Measurements from ENCODE around the gene WDR7.

The WDR7 gene

DNA sequence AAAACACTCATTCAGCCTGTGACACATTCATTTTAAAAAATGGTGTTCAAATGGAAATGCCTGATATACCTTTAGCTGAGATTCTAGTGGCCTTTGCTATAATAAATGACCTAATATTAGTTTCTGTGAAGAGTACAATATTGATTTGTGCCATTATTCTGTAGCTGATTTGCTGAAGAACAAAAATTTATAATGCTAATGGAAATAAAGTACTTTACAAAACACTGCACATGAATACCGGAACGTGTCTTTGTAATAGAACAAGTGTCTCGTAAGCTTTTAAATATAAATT is 138.7 kb downstream of the WDR7 start:
- DNase-seq (ENCODE audit: low read depth in 2 of 3, low spot score in 1 of 3): no peak

GRCh38 chr18:56795381-56795780 is 144.2 kb downstream of the WDR7 start:
- no peak for DNase-seq (ENCODE audit: low read depth in 2 of 3, low spot score in 1 of 3)

DNA sequence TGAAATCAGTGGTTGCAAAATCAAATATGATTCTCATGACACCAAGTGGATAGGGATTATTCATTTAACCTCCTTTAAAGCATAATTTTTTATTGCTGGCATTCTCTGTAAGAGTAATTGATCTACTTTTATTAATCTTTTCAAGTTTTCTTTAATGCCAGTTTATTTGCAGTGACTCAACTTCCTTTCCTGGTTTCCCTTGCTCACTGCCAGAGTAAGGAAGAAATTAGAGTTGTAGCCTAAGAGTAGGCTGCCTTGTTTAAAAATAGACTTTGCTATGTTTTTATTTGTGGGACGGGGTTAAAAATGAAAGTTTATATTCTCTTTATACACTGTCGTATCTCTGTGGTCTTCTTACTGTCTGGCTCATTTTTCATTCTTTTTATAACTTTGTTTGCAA is 148.6 kb downstream of the WDR7 start:
- no peak for DNase-seq (ENCODE audit: low read depth in 2 of 3, low spot score in 1 of 3)

- DNase-seq (ENCODE audit: low read depth in 2 of 3, low spot score in 1 of 3): no peak
Observed at GRCh38 chr18:56803051-56803450, 151.9 kb downstream of the WDR7 start.

DNA sequence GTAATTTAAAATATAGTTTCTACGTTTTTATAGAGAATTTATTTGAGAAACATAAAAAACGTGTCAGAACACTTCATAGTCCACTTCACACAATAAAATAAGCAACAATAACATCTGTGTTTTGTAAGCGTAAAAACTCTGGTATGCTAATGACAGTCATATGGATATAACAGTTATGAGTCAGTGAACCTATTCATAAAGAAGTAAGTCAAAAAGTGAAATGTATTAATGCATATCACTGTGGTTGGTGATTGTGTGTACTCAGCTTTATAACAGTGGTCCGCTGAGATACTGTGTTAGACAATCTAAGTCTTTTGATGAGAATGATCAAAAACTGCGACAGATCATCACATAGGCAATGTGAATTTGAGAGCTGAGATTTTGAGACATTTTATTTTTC is 153.2 kb downstream of the WDR7 start:
- no peak for DNase-seq (ENCODE audit: low read depth in 2 of 3, low spot score in 1 of 3)

DNA sequence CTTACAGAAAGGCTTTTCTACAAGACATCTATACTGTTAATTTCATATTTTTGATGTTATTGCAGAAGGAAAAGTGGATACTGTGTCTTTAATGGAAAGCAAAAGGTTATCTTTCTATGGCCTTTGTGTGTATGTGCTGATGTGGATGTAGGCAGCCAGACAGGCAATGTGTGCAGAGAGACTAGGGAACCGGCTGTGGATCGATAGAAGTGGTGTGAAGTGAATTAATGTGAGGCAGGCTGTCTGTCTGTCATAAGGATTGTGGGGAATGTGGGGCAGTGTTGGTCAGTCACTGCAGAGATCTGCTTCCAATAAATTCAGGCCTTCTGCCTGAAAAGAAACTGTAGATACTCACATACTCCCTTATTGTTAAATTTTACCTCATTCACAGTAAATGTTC is 156.7 kb downstream of the WDR7 start:
- no peak for DNase-seq (ENCODE audit: low read depth in 2 of 3, low spot score in 1 of 3)

DNA sequence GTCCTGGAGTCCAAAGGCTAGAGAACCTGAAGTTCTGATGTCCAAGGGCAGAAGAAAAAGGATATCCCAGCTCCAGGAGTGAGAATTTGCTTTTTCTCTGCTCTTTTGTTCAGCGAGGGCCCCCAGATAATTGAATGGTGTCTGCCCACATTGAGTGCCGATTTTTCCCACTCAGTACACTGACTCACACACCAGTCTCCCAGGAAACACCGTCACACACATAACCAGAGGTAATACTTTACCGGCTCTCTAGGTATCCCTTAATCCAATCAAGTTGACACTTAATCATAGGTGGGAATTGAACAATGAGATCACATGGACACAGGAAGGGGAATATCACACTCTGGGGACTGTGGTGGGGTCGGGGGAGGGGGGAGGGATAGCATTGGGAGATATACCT is 161.5 kb downstream of the WDR7 start:
- no peak for DNase-seq (ENCODE audit: low read depth in 2 of 3, low spot score in 1 of 3)

DNA sequence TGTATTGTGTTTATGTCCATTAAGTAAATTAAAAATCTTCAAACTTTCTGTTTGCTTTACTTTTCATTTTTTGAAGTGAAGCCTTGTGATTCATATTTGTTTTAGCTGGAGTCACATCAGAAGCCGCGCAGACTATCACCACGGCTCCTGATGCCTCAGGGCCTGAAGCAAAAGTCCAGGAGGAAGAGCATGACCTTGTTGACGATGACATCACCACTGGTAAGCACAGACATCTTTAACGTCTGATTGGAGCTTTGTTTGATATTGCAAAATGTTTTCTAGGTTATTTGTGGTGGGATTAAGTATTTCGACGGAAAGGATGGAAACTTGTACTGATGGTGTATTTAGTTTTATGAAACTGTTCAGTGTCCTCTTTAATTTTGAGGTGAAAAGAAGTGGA is 164.8 kb downstream of the WDR7 start:
- DNase-seq (ENCODE audit: low read depth in 2 of 3, low spot score in 1 of 3): no peak

DNA sequence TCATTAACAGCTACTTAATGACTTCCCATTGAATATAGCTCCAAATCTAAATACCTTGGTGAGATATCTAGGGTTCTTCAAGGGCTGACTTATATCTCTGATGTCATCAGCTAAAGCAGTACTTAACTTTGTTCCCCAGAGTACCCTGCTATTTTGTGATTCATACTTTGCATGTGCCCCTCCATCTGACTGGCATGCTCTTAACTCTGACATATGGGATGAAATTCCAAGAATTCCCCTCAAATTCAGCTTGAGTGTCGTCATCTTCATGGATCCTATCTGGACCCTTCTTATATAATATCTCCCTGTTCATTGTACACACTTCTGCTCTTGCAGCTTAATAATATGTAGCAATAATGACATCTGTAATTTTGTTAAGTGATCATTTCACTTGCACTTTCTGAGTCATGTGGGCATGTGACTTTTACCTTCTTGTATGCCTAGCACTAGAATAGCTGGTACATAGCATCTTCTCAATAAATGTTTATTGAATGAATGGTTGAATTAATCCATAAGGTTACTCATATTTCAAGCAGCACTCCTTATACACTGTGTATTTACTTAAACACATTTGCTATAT is 172.9 kb downstream of the WDR7 start:
- DNase-seq (ENCODE audit: low read depth in 2 of 3, low spot score in 1 of 3): no peak

- no peak for DNase-seq (ENCODE audit: low read depth in 2 of 3, low spot score in 1 of 3)
Observed at GRCh38 chr18:56825321-56825720, 174.2 kb downstream of the WDR7 start.

DNA sequence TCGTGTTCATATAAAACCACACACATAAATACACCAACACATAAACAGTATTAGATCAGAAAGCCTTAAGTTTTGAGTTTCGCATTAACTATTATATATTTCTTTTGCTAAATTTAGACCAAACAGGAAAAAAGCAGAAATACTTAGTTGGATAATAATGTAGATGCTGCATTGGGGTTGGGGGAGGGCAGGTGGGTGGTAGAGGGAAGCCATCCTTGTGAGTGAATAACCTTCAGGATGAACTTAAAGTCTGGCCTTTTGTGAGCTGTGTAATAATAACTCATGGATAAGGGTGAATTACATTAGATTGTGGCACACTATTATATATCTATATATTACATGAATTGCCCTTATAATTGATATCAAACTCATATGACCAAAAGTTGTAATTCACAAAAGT is 174.7 kb downstream of the WDR7 start:
- no peak for DNase-seq (ENCODE audit: low read depth in 2 of 3, low spot score in 1 of 3)

GRCh38 chr18:56831988-56832387 is 180.8 kb downstream of the WDR7 start:
- no peak for DNase-seq (ENCODE audit: low read depth in 2 of 3, low spot score in 1 of 3)

- no peak for DNase-seq (ENCODE audit: low read depth in 2 of 3, low spot score in 1 of 3)
Observed at GRCh38 chr18:56835331-56835730, 184.2 kb downstream of the WDR7 start.

DNA sequence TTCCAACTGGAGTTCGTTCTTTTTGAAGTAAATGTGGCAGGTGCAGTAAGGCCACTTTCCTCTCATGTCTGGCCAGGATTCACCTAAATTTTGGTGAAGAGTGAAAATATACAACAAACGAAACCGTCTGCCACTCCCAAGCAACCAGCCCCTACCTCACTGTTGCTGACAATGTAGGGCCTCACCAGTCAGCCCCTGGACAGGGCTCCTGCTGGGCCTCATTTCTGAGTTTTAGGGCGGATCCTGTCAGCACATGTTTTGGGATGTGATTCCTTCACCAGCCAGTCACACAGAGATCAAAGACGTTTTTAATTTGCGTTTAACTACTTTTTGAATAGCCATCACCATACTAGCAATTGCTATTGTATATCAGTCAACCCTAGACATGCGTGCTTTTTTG is 185.0 kb downstream of the WDR7 start:
- no peak for DNase-seq (ENCODE audit: low read depth in 2 of 3, low spot score in 1 of 3)

DNA sequence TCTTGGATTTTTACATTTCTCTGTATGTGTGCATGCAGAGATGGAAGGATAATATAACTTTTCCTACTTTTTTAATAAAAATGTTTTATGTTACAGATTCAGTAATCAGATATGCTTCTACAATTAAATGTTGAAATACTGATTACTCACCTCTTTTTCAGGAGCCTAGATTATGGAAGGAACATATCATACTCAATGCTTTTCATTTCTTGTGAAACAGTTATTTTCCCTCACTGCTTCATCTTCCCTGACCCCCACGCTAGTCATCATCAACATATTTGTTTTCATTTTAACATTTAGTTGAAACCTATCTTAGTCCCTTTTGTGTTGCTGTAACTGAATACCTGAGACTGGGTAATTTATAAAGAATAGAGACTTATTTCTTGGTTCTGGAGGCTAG is 190.7 kb downstream of the WDR7 start:
- no peak for DNase-seq (ENCODE audit: low read depth in 2 of 3, low spot score in 1 of 3)

DNA sequence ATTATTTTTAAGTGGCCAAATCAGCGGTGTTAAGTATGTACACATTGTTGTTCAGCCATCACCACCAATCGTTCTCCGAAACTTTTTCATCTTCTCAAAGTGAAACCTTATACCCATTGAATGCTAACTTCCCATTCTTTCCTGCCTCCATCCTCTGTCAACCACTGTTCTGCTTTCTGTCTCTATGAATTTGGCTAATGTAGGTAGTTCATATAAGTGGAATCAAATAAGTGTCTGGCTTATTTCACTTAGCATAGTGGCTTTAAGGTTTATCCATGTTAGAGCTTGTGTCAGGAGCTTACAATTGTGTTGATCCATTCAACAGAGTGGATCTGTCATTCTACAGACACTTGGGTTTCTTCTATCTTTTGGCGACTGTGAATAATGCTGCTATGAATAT is 192.1 kb downstream of the WDR7 start:
- DNase-seq (ENCODE audit: low read depth in 2 of 3, low spot score in 1 of 3): no peak

DNA sequence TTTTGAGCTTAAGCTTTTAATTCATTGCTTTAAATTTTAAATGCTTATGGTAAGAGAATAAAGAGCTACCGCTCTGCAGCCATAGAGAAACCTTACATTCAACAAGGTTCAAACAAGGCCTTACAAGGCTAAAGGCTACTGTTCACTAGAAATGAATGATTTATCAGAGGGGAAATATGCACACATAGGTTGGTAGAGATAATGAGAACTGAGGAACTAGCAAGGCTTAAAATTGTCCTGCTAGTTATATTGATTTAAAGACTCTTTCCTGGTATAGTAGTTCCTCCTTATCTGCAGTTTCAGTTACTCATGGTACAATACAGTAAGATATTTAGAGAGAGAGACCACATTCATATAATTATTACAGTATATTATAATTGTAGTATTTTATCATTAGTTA is 193.4 kb downstream of the WDR7 start:
- DNase-seq (ENCODE audit: low read depth in 2 of 3, low spot score in 1 of 3): no peak

DNA sequence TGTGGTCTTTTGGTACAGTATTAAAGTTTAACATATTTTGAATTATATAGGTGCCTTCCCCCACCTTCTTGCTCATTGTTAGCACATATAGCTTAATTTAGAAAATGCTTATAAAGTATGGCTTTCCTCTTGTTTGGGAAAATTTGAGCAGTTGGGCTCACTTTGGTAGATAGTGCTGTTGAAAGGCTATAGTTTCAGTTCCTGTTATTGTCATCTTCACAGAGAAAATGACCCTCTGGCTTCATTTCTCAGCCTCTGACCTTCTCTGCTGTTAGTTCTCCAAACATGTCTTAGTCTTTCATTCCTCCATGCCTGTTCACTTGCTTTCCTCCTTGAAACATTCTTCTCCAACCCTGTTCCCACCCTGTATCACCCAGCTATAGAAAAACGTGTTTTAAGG is 200.6 kb downstream of the WDR7 start:
- no peak for DNase-seq (ENCODE audit: low read depth in 2 of 3, low spot score in 1 of 3)

GRCh38 chr18:56853961-56854360 is 202.8 kb downstream of the WDR7 start:
- DNase-seq (ENCODE audit: low read depth in 2 of 3, low spot score in 1 of 3): no peak

- no peak for DNase-seq (ENCODE audit: low read depth in 2 of 3, low spot score in 1 of 3)
Observed at GRCh38 chr18:56861244-56861643, 210.1 kb downstream of the WDR7 start.

- DNase-seq (ENCODE audit: low read depth in 2 of 3, low spot score in 1 of 3): no peak
Observed at GRCh38 chr18:56869189-56869777, 218.1 kb downstream of the WDR7 start.

- DNase-seq (ENCODE audit: low read depth in 2 of 3, low spot score in 1 of 3): no peak
Observed at GRCh38 chr18:56870982-56871381, 219.8 kb downstream of the WDR7 start.

DNA sequence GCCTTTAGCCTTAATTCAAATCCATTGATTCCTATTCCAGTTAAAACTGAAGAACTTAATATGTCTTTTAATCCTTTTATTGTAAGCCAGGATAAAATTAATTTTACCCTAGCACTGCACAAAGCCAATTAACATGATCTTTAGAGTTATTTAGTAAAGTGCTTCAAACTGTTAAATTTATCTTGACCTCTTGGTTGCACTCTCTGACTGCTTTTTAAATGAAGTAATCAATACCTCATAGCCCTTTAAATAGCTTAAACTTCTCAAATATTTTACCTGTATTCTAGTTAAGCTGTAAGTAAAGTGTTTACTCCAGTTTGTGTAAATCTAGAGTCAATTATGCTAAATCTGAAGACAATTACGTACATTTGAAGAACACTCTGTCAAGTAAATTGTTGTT is 221.0 kb downstream of the WDR7 start:
- DNase-seq (ENCODE audit: low read depth in 2 of 3, low spot score in 1 of 3): no peak

Measured in stimulated activated CD4-positive, alpha-beta T cell treated with anti-CD3 and anti-CD28 coated beads, Interleukin-12 subunit alpha, Interleukin-12 subunit beta, amount 100 ng/mL, for 48 hours (primary cell).